BJ (cell line): ENCODE data around the gene PRR22. TPM values are rescaled to one million over a fixed set of nuclear protein-coding genes. Genes with fewer than 3 reads are reported as not detected.

Experiments
- CTCF ChIA-PET: fragments of 350-600 bp; formaldehyde crosslinking; extraction: SDS; loops from one replicate; lab custom pipeline; 2021; ENCODE audit warnings: antibody characterized with exemption, inconsistent platforms; lab: Yijun Ruan, JAX
- POLR2A ChIA-PET: fragments of 300-600 bp; sonication (Branson Sonifier 250); formaldehyde crosslinking; extraction: SDS; loops from one replicate; lab custom pipeline; 2021; ENCODE audit warnings: antibody characterized with exemption; lab: Charles Lee
- DNase-seq: peaks from one replicate; pipeline ENCODE4 v3.0.0-alpha.2; 2011; ENCODE audit warnings: low read depth
- H3K27me3 ChIP-seq: 2 replicates; pipeline ENCODE4 v1.6.0; 2011; ENCODE audit warnings: low read length; ENCODE audit not compliant: control insufficient read depth, insufficient read depth
- H3K36me3 ChIP-seq: 2 replicates; pipeline ENCODE4 v1.5.1; 2011; ENCODE audit warnings: low read length; ENCODE audit not compliant: control insufficient read depth, insufficient read depth
- H3K4me3 ChIP-seq: 2 replicates; pipeline ENCODE4 v1.5.1; 2011; ENCODE audit warnings: low read depth, mild to moderate bottlenecking, control low read depth, low read length
- CTCF ChIP-seq: IDR thresholded peaks from 2 replicates; pipeline ENCODE4 v1.5.1; 2011; ENCODE audit warnings: low read depth, mild to moderate bottlenecking, control low read depth, inconsistent platforms, low read length, moderate library complexity; ENCODE audit not compliant: insufficient read depth
- polyA plus RNA-seq: library from polyadenylated mRNA; depleted of rRNA; stranded (reverse); fragments of >200 nt; gene quantifications from 2 replicates; pipeline ENCODE4 v1.2.3, GENCODE V29; 2011

The PRR22 gene
- polyA plus RNA-seq, 1 experiment, result 0.53 TPM

DNA sequence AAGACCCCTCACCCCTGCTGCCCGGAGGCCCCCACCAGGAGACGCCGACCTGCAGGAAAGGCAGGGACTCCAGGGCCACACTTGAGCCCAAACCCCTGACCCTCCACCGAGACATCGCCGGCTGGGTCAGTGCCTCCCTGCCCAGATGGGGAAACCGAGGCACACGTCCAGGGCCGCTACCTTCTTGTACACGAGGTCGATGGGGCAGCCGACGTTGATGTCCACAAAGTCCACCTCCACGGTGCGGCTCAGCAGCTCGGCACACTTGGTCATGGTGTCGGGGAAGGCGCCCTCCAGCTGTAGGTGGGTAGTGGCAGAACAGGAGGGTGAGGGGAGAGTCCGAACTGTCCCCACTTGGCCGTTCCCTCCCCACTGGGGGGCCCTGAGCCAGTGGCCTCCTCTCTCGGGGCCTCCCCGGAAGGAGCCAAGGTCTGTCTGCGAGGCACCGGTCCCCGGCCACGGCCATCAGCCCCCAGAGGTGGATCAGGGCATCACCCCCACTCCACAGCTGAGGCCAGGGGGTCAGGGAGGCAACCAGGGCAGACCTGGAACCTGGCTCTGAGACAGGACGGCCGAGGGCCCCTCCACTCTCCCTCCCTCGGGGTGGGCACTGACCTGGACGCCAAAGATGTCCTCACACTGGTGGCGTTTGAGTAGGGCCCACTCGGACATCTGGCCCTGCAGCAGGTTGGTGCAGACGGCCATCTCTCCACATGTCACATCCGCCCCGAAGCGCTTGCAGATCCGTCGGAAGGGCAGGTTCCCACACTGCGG lies 3.0 kb upstream of the PRR22 start:
- ChIA-PET CTCF (interaction anchor here (0.7 to 2.4 kb wide), 2 partner anchors 14 kb away, joined by 3 to 8 read pairs; no protein-coding TSS in a partner anchor), POLR2A (no interaction called here)
- DNase-seq, result no peak
- Histone ChIP-seq H3K36me3 (peaks cover 35% of the 10 kb centered on the region), H3K27me3 (no peaks in the 10 kb centered on the region), H3K4me3 (no peak overlapping the region)
- TF ChIP-seq CTCF, result no peak

GRCh38 chr19:5786593-5787408 lies 2.3 kb upstream of the PRR22 start:
- no peak for DNase-seq
- Histone ChIP-seq H3K4me3 (no peak overlapping the region), H3K27me3 (no peaks in the 10 kb centered on the region), H3K36me3 (peaks cover 35% of the 10 kb centered on the region)
- no peak for TF ChIP-seq CTCF
- POLR2A ChIA-PET, result no interaction called here
- CTCF ChIA-PET, result interaction anchor here (2.4 kb wide), 1 partner anchor 13 kb away, joined by 8 read pairs; no protein-coding TSS in a partner anchor

DNA sequence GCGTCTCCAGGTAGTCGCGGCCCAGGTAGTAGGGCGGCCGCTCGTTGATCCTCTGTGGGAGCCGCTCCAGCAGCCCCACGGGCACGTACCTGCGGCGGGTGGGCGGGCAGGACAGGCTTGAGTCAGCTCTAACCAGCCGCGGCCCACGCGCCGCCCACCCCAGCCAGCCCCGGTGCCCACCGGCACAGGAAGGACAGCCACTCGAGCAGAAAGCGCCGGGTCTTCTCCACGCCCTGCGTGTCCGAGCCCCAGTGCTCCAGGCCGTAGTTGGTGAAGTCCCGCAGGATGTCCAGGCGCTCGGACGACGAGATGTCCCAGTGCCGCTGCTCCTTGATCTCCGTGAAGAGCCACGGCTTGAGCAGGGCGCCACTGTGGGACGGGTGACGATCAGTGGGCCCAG lies 877 bp upstream of the PRR22 start:
- H3K4me3 ChIP-seq, result no peak overlapping the region
- H3K27me3 ChIP-seq, result no peaks in the 10 kb centered on the region
- POLR2A ChIA-PET, result no interaction called here
- CTCF ChIA-PET, result no interaction called here
- H3K36me3 ChIP-seq, result peaks cover 35% of the 10 kb centered on the region
- no peak for TF ChIP-seq CTCF
- no peak for DNase-seq

DNA sequence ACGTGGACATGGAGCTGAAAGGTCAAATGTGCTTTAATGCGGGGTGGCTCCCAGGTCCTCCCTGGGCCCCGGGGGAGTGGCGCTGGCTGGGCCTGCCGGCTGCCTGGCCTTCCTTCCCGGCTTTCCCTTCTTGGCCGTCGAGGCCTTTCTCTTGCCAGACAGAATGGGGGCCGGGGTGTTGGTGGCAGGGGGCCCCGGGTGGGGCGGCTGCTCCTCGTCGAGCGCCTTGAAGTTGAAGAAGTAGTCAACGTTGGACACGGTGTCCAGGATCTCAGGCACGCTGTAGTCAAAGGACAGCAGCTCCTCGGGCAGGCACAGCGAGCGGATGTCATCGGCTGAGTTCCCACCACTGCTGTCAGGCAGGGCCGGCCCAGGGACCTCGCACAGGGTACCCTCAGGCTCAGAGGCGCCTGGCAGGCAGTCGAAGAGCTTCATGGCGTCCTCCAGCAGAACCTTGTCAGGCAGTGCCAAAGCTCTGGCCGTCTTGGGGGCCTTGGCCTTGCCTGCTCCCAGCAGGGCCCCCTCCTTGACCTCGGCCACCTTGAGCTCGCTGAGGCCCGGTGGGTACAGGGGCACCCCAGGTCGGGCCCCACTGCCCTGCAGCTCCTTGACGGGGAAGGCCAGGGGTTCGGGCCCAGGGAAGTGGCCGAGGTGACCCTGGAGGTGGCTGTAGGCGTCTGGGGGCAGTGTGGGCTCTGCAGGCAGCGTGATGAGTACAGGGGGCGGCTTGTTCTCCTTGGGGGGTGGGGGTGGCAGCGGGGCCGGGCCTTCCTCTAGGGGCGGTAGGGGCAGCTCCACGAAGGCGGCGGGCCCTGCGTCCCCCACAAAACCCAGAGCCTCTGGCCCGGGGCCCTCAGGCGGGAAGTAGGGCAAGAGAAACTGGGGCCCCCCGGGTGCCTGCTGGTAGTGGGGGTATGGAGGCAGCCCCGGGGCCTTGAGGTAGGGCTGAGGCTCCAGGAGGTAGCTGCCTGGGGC lies 1.3 kb downstream of the PRR22 start:
- Histone ChIP-seq H3K27me3 (no peaks in the 10 kb centered on the region), H3K36me3 (peaks cover 24% of the 10 kb centered on the region), H3K4me3 (no peak overlapping the region)
- no peak for DNase-seq
- ChIA-PET CTCF (interaction anchor here (0.7 kb wide), 2 partner anchors 11 to 1545 kb away, joined by 3 read pairs; no protein-coding TSS in a partner anchor), POLR2A (no interaction called here)
- no peak for TF ChIP-seq CTCF
